Esophagus squamous epithelium (tissue), 4 donors: ENCODE results near the gene MAP2K7.

Experiments
- POLR2A ChIP-seq, 4 donors: fragments of 450-650 bp; IDR thresholded peaks; one replicate each; pipeline ENCODE4 v1.6.1; 2017; ENCODE audit warnings: antibody characterized with exemption in 4 of 4, mild to moderate bottlenecking in 4 of 4, moderate library complexity in 3 of 4
- TF ChIP-seq, protein P1 (sequence below), 6 experiments: fragments of 450-650 bp in 4 of 6; fragments of 200-600 bp in 2 of 6; sonication (generic) in 2 of 6; IDR thresholded peaks; one replicate each; pipeline ENCODE4 v1.5.1; 2016 to 2019; ENCODE audit warnings: antibody characterized with exemption in 6 of 6, mild to moderate bottlenecking in 4 of 6, moderate library complexity in 4 of 6

DNA sequence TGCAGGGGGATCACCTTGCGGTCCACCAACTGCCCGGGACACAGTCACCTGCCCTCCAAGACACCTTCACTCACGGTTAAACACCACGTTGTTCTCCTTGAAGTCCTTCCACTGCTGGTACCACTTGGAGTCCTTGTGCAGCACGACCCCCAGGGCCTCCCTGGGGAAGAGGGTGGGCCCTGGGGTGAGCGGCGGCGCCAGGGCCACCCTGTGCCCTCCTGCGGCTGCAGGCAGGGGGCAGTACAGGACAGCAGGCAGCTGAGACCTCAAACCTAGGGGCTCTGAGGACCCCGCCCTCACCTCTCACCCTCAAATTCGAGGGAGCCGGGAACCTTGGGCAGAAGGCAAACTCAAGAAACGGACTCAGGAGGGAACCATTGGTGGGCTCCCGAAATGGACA is 29.7 kb downstream of the MAP2K7 start:
- TF ChIP-seq, protein P1, sequence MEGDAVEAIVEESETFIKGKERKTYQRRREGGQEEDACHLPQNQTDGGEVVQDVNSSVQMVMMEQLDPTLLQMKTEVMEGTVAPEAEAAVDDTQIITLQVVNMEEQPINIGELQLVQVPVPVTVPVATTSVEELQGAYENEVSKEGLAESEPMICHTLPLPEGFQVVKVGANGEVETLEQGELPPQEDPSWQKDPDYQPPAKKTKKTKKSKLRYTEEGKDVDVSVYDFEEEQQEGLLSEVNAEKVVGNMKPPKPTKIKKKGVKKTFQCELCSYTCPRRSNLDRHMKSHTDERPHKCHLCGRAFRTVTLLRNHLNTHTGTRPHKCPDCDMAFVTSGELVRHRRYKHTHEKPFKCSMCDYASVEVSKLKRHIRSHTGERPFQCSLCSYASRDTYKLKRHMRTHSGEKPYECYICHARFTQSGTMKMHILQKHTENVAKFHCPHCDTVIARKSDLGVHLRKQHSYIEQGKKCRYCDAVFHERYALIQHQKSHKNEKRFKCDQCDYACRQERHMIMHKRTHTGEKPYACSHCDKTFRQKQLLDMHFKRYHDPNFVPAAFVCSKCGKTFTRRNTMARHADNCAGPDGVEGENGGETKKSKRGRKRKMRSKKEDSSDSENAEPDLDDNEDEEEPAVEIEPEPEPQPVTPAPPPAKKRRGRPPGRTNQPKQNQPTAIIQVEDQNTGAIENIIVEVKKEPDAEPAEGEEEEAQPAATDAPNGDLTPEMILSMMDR (IDR thresholded peaks at IDR 0.05), result peak in 1 of 6 experiments; percentile 33
- no peak for TF ChIP-seq POLR2A (IDR thresholded peaks at IDR 0.05)
